B cell (primary cell): ENCODE data around the gene MFRP. TPM values are rescaled to one million over a fixed set of nuclear protein-coding genes. Genes with fewer than 3 reads are reported as not detected.

ENCODE experiments used
- ATAC-seq: fragments of 200-7000 bp; cut with Tn5 transposase; one replicate; pipeline ENCODE4 v1.10.0; 2021; ENCODE audit warnings: low read depth, mild to moderate bottlenecking, moderate number of reproducible peaks, moderate library complexity
- CTCF ChIA-PET: fragments of 350-600 bp; sonication (Branson Sonifier 250); formaldehyde crosslinking; loops from one replicate; lab custom pipeline; 2021; ENCODE audit warnings: antibody characterized with exemption, inconsistent platforms; lab: Charles Lee
- POLR2A ChIA-PET: fragments of 350-600 bp; sonication (Branson Sonifier 250); formaldehyde crosslinking; loops from one replicate; lab custom pipeline; 2021; ENCODE audit warnings: antibody characterized with exemption; lab: Charles Lee
- DNase-seq: peaks from one replicate; pipeline ENCODE4 v3.0.0; 2013
- H2AFZ ChIP-seq: 2 replicates; pipeline ENCODE4 v1.6.1; 2012; ENCODE audit warnings: mild to moderate bottlenecking, low read depth, low read length; ENCODE audit not compliant: insufficient read depth, poor library complexity, severe bottlenecking
- H3K27ac ChIP-seq, 2 donors: 1 replicate in 1 of 2; 2 replicates in 1 of 2; pipeline ENCODE4 v1.5.1; 2012 to 2013; ENCODE audit warnings: low read length in 2 of 2, mild to moderate bottlenecking in 2 of 2, moderate library complexity in 1 of 2
- H3K27me3 ChIP-seq, 4 experiments: fragments of 200-600 bp in 1 of 4; sonication (generic) in 1 of 4; replicated peaks in 1 of 4; 1 replicate in 2 of 4; 2 replicates in 2 of 4; pipeline versions ENCODE4 v1.6.1 to v1.7.0; 2013 to 2016; ENCODE audit warnings: low read length in 3 of 4, mild to moderate bottlenecking in 2 of 4, mixed read lengths in 1 of 4, moderate library complexity in 1 of 4; ENCODE audit not compliant: insufficient read depth in 4 of 4, control insufficient read depth in 3 of 4; ENCODE audit errors: control extremely low read depth in 1 of 4
- H3K36me3 ChIP-seq, 2 experiments: replicated peaks in 1 of 2; 1 replicate in 1 of 2; 2 replicates in 1 of 2; pipeline versions ENCODE4 v1.6.1 to v1.7.1; 2013; ENCODE audit warnings: low read length in 1 of 2; ENCODE audit not compliant: insufficient read depth in 2 of 2, control insufficient read depth in 1 of 2; ENCODE audit errors: control extremely low read depth in 1 of 2, extremely low read depth in 1 of 2
- H3K4me1 ChIP-seq, 2 donors: fragments of 200-600 bp in 1 of 2; sonication (generic) in 1 of 2; 1 replicate in 1 of 2; 2 replicates in 1 of 2; pipeline versions ENCODE4 v1.5.1 to v1.6.1; 2013 to 2017; ENCODE audit warnings: low read length in 2 of 2; ENCODE audit not compliant: control insufficient read depth in 2 of 2, insufficient read depth in 2 of 2
- H3K4me2 ChIP-seq: replicated peaks from 2 replicates; pipeline ENCODE3; 2012; ENCODE audit warnings: mild to moderate bottlenecking, low read depth, low read length; ENCODE audit not compliant: poor library complexity, severe bottlenecking
- H3K4me3 ChIP-seq, 5 experiments: fragments of 200-600 bp in 1 of 5; sonication (generic) in 1 of 5; 1 replicate in 3 of 5; 2 replicates in 2 of 5; pipeline versions ENCODE4 v1.5.1 to v1.7.0; 2011 to 2016; ENCODE audit warnings: low read length in 4 of 5, mild to moderate bottlenecking in 4 of 5, low read depth in 2 of 5, control low read depth in 1 of 5, moderate library complexity in 1 of 5; ENCODE audit not compliant: insufficient read depth in 1 of 5; ENCODE audit errors: control extremely low read depth in 1 of 5, extremely low read depth in 1 of 5
- H3K79me2 ChIP-seq: fragments of 200-600 bp; sonication (generic); one replicate; pipeline ENCODE4 v1.6.0; 2016; ENCODE audit warnings: low read length; ENCODE audit not compliant: control insufficient read depth, insufficient read depth
- H3K9ac ChIP-seq: fragments of 200-600 bp; sonication (generic); 2 replicates; pipeline ENCODE4 v1.6.1; 2017; ENCODE audit warnings: mild to moderate bottlenecking, low read length, moderate library complexity
- H3K9me3 ChIP-seq, 3 donors: one replicate each; pipeline versions ENCODE4 v1.6.1 to v1.7.1; 2013; ENCODE audit warnings: low read length in 2 of 3; ENCODE audit not compliant: control insufficient read depth in 2 of 3, insufficient read depth in 1 of 3; ENCODE audit errors: control extremely low read depth in 1 of 3
- H4K20me1 ChIP-seq: 2 replicates; pipeline ENCODE4 v1.6.0; 2012; ENCODE audit warnings: mild to moderate bottlenecking, low read length; ENCODE audit not compliant: insufficient read depth, control insufficient read depth, poor library complexity, severe bottlenecking
- H3K27ac Mint-ChIP-seq: one replicate; pipeline ENCODE4 v1.8.0; 2021; ENCODE audit warnings: mixed read lengths
- H3K27me3 Mint-ChIP-seq: one replicate; pipeline ENCODE4 v1.8.0; 2021; ENCODE audit warnings: mixed read lengths
- H3K4me1 Mint-ChIP-seq: one replicate; pipeline ENCODE4 v1.8.0; 2021; ENCODE audit warnings: mixed read lengths
- H3K4me3 Mint-ChIP-seq: one replicate; pipeline ENCODE4 v1.8.0; 2021; ENCODE audit warnings: mixed read lengths
- H3K9me3 Mint-ChIP-seq: one replicate; pipeline ENCODE4 v1.8.0; 2022; ENCODE audit warnings: mixed read lengths; ENCODE audit not compliant: insufficient read depth
- CTCF ChIP-seq: fragments of 200-600 bp; IDR thresholded peaks from one replicate; pipeline ENCODE4 v1.8.0; 2022; ENCODE audit warnings: antibody characterized with exemption, mild to moderate bottlenecking
- EZH2 ChIP-seq: IDR thresholded peaks from 2 replicates; pipeline ENCODE4 v1.6.1; 2012; ENCODE audit warnings: borderline replicate concordance, low read depth, mild to moderate bottlenecking, moderate library complexity, low read length; ENCODE audit not compliant: insufficient read depth, poor library complexity, severe bottlenecking
- WGBS: methylation state at CpG from one replicate; pipeline ENCODE4 v1.1.5; 2013; ENCODE audit warnings: missing lambda C conversion rate; ENCODE audit not compliant: insufficient coverage; 5-methylcytosine and 5-hydroxymethylcytosine counted together
- intact Hi-C: fragments of 100-400 bp; cut with micrococcal nuclease; formaldehyde crosslinking; loops from one replicate; pipeline ENCODE4 v1.10.0; 2022
- polyA plus RNA-seq: library from polyadenylated mRNA; depleted of rRNA; stranded (reverse); fragments of >200 nt; gene quantifications from 2 replicates; pipeline ENCODE4 v1.2.3, GENCODE V29; 2012
- total RNA-seq, 2 donors: library from RNA; stranded (reverse); fragments of 120-200 nt in 1 of 2; gene quantifications; 1 replicate in 1 of 2; 2 replicates in 1 of 2; pipeline versions ENCODE4 v1.2.3 to v1.2.4, GENCODE V29; 2013 to 2022

MFRP gene
- total and polyA plus RNA-seq, 2 donors (not counting 1 experiment from before 2014, with no cell fraction given), result not detected

DNA sequence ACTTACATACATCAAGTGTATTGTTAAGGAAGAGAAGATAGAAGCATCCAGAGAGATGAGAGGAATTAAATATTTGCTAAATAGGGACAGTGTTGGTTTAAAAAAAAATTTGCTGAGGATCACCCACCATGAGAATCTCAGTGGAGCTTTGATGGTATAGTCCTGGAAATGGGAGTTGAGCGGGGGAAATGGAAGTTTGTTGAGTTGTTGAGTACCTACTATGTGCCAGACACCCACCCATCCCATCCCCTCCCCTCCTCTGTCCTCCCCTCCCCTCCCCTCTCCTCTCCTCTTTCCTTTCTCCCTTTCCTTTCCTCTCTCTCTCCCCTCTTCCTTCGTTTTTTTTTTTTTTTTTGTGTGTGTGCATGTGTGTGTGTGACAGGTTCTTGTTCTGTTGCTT lies 4.7 kb upstream of the MFRP start:
- TF ChIP-seq CTCF (no peak), EZH2 (no peak)
- H3K27ac Mint-ChIP-seq, result no peak overlapping the region
- no CpG with 5 or more reads among the region's 2 CpGs for WGBS
- DNase-seq, result no peak
- no peaks in the 10 kb centered on the region for H3K79me2 ChIP-seq
- no peak overlapping the region for H3K4me2 ChIP-seq
- no peaks in the 10 kb centered on the region for H4K20me1 ChIP-seq
- no peaks in the 10 kb centered on the region for H3K9me3 Mint-ChIP-seq
- ChIA-PET POLR2A (no interaction called here), CTCF (no interaction called here)
- H3K27me3 Mint-ChIP-seq, result peaks cover 63% of the 10 kb centered on the region
- no peaks in the 10 kb centered on the region for H3K9me3 ChIP-seq
- no peak overlapping the region for H3K4me3 ChIP-seq
- intact Hi-C loops, result no loop called here
- H3K36me3 ChIP-seq, result no peaks in the 10 kb centered on the region
- no peak overlapping the region for H3K4me3 Mint-ChIP-seq
- no peak overlapping the region for H3K9ac ChIP-seq
- no peak overlapping the region for H2AFZ ChIP-seq
- no peak overlapping the region for H3K27ac ChIP-seq
- H3K27me3 ChIP-seq, result peaks cover 0 to 45% (median 10%) of the 10 kb centered on the region in 4 experiments
- ATAC-seq, result no peak
- peaks cover 3% of the 10 kb centered on the region for H3K4me1 Mint-ChIP-seq
- peaks cover 3 to 4% of the 10 kb centered on the region in 2 donors for H3K4me1 ChIP-seq

- Mint-ChIP-seq H3K27ac (no peak overlapping the region), H3K9me3 (no peaks in the 10 kb centered on the region), H3K27me3 (peaks cover 59% of the 10 kb centered on the region), H3K4me1 (no peaks in the 10 kb centered on the region), H3K4me3 (no peak overlapping the region)
- Histone ChIP-seq H3K36me3 (no peaks in the 10 kb centered on the region), H3K4me3 (no peak overlapping the region), H2AFZ (no peak overlapping the region), H3K4me2 (no peak overlapping the region), H3K79me2 (no peaks in the 10 kb centered on the region), H3K27ac (no peak overlapping the region), H3K4me1 (no peaks in the 10 kb centered on the region), H4K20me1 (no peaks in the 10 kb centered on the region), H3K9ac (no peak overlapping the region), H3K9me3 (no peaks in the 10 kb centered on the region), H3K27me3 (peaks cover 0 to 36% (median 8%) of the 10 kb centered on the region in 4 experiments)
- POLR2A ChIA-PET, result no interaction called here
- no peak for DNase-seq
- CTCF ChIA-PET, result interaction anchor here (1.0 kb wide), 1 partner anchor 27 kb away, joined by 3 read pairs; no protein-coding TSS in a partner anchor
- intact Hi-C loops, result no loop called here
- ATAC-seq, result no peak
- WGBS, result 64% methylated on average over 5 of the region's 6 CpGs
- TF ChIP-seq CTCF (no peak), EZH2 (no peak)
Observed at GRCh38 chr11:119350302-119350701, 3.8 kb upstream of the MFRP start.
